ENCODE measurements around the gene PRKG1. TPM values are rescaled to one million over a fixed set of nuclear protein-coding genes. Genes with fewer than 3 reads are reported as not detected.

PRKG1 gene
- total RNA-seq, 1 experiment from 2014 or later: 16.5 TPM

- Mint-ChIP-seq H3K27ac (no peak overlapping the region), H3K4me3 (no peak overlapping the region), H3K36me3 (peaks cover 17% of the 10 kb centered on the region), H3K4me1 (peaks cover 2% of the 10 kb centered on the region), H3K27me3 (ENCODE audit: low read depth) (no peaks in the 10 kb centered on the region), H3K9me3 (peaks cover 26% of the 10 kb centered on the region)
- no peak for TF ChIP-seq ZNF671 (CRISPR knock-in tag; IDR thresholded peaks at IDR 0.05)
- no peak for TF ChIP-seq ZNF396 (CRISPR knock-in tag; IDR thresholded peaks at IDR 0.05; ENCODE audit: borderline replicate concordance)
- TF ChIP-seq ATF2 (CRISPR knock-in tag; IDR thresholded peaks at IDR 0.05; ENCODE audit: borderline replicate concordance, low read depth): no peak
- TF ChIP-seq JAZF1 (CRISPR knock-in tag; IDR thresholded peaks at IDR 0.05): no peak
- TF ChIP-seq ARID4B (CRISPR knock-in tag; IDR thresholded peaks at IDR 0.05; ENCODE audit: borderline replicate concordance): no peak
- TF ChIP-seq NFE2L1 (CRISPR knock-in tag; IDR thresholded peaks at IDR 0.05): no peak
- TF ChIP-seq ZNF425 (CRISPR knock-in tag; conservative IDR thresholded peaks at IDR 0.05): no peak
- TF ChIP-seq ZNF263 (CRISPR knock-in tag; IDR thresholded peaks at IDR 0.05; ENCODE audit: low read depth): no peak
- no peak for TF ChIP-seq TEAD1 (CRISPR knock-in tag; IDR thresholded peaks at IDR 0.05)
- TF ChIP-seq ATF1 (CRISPR knock-in tag; IDR thresholded peaks at IDR 0.05): no peak
- no peak for TF ChIP-seq FOXP1 (CRISPR knock-in tag; IDR thresholded peaks at IDR 0.05; ENCODE audit: borderline replicate concordance)
- no peak for TF ChIP-seq FOXJ3 (CRISPR knock-in tag; IDR thresholded peaks at IDR 0.05; ENCODE audit: borderline replicate concordance)
- TF ChIP-seq E2F1 (CRISPR knock-in tag; IDR thresholded peaks at IDR 0.05): no peak
- TF ChIP-seq GABPB1 (CRISPR knock-in tag; IDR thresholded peaks at IDR 0.05): no peak
- no peak for TF ChIP-seq NR2C2 (CRISPR knock-in tag; IDR thresholded peaks at IDR 0.05)
- TF ChIP-seq CBFB (CRISPR knock-in tag; IDR thresholded peaks at IDR 0.05; ENCODE audit: low read depth): no peak
- TF ChIP-seq EMX1 (CRISPR knock-in tag; IDR thresholded peaks at IDR 0.05): no peak
- TF ChIP-seq ZNF281 (CRISPR knock-in tag; IDR thresholded peaks at IDR 0.05): no peak
- no peak for TF ChIP-seq CREB1 (CRISPR knock-in tag; IDR thresholded peaks at IDR 0.05)
- no peak for TF ChIP-seq ZNF416 (CRISPR knock-in tag; IDR thresholded peaks at IDR 0.05)
- CTCF ChIA-PET: no interaction called here
- POLR2A ChIA-PET: no interaction called here
- no peak for ATAC-seq
- DNase-seq (ENCODE audit: low spot score): no peak
Observed at GRCh38 chr10:51583976-51584375, 509.7 kb downstream of the PRKG1 start.

Data from WTC11 (cell line).